Activated CD8-positive, alpha-beta T cell treated with anti-CD3 and anti-CD28 coated beads for 36 hours (primary cell): Measurements from ENCODE around the gene TFCP2L1. TPM values are rescaled to one million over a fixed set of nuclear protein-coding genes. Genes with fewer than 3 reads are reported as not detected.

Experiments
- ATAC-seq: fragments of 200-7000 bp; cut with Tn5 transposase; one replicate; pipeline ENCODE4 v1.10.0; 2021; ENCODE audit warnings: mild to moderate bottlenecking, moderate library complexity
- CTCF ChIA-PET: fragments of 350-600 bp; sonication (Branson Sonifier 250); formaldehyde crosslinking; loops from one replicate; lab custom pipeline; 2021; ENCODE audit warnings: antibody characterized with exemption; lab: Charles Lee
- POLR2A ChIA-PET: fragments of 350-600 bp; sonication (Branson Sonifier 250); formaldehyde crosslinking; loops from one replicate; lab custom pipeline; 2021; ENCODE audit warnings: antibody characterized with exemption; lab: Charles Lee
- DNase-seq: peaks from one replicate; pipeline ENCODE4 v3.0.0-alpha.2; 2020
- H3K27ac Mint-ChIP-seq: one replicate; pipeline ENCODE4 v1.8.0; 2021; ENCODE audit warnings: mild to moderate bottlenecking, mixed read lengths
- H3K27me3 Mint-ChIP-seq: one replicate; pipeline ENCODE4 v1.8.0; 2021; ENCODE audit warnings: mixed read lengths
- H3K36me3 Mint-ChIP-seq: one replicate; pipeline ENCODE4 v1.8.0; 2021; ENCODE audit warnings: low read depth, mixed read lengths
- H3K4me1 Mint-ChIP-seq: one replicate; pipeline ENCODE4 v1.8.0; 2021; ENCODE audit warnings: low read depth, mixed read lengths
- H3K4me3 Mint-ChIP-seq: one replicate; pipeline ENCODE4 v1.8.0; 2021; ENCODE audit warnings: mild to moderate bottlenecking, moderate library complexity, mixed read lengths
- H3K9me3 Mint-ChIP-seq: one replicate; pipeline ENCODE4 v1.8.0; 2021; ENCODE audit warnings: mixed read lengths
- CTCF ChIP-seq: fragments of 200-600 bp; IDR thresholded peaks from one replicate; pipeline ENCODE4 v1.8.0; 2022; ENCODE audit warnings: antibody characterized with exemption, mild to moderate bottlenecking
- intact Hi-C: fragments of 100-400 bp; cut with micrococcal nuclease; formaldehyde crosslinking; loops from one replicate; pipeline ENCODE4 v1.10.0; 2022
- total RNA-seq, 2 experiments: library from RNA; stranded (reverse); gene quantifications; one replicate each; pipeline ENCODE4 v1.2.3, GENCODE V29; 2021

The TFCP2L1 gene
- total RNA-seq, 2 experiments from 2014 or later = 0.04 TPM; not detected in 1

- intact Hi-C loops = no loop called here
- TF ChIP-seq CTCF = no peak
- H3K27ac Mint-ChIP-seq = no peak overlapping the region
- no peak for ATAC-seq
- no peak for DNase-seq
- H3K27me3 Mint-ChIP-seq = peaks cover 5% of the 10 kb centered on the region
- CTCF ChIA-PET = interaction anchor here (1.4 kb wide), 1 partner anchor 16 kb away, joined by 3 read pairs; no protein-coding TSS in a partner anchor
- H3K9me3 Mint-ChIP-seq = no peaks in the 10 kb centered on the region
- no peaks in the 10 kb centered on the region for H3K36me3 Mint-ChIP-seq
- H3K4me1 Mint-ChIP-seq = no peaks in the 10 kb centered on the region
- no peak overlapping the region for H3K4me3 Mint-ChIP-seq
- POLR2A ChIA-PET = no interaction called here
Measured at GRCh38 chr2:121295911-121296650, 11.1 kb upstream of the TFCP2L1 start.

DNA sequence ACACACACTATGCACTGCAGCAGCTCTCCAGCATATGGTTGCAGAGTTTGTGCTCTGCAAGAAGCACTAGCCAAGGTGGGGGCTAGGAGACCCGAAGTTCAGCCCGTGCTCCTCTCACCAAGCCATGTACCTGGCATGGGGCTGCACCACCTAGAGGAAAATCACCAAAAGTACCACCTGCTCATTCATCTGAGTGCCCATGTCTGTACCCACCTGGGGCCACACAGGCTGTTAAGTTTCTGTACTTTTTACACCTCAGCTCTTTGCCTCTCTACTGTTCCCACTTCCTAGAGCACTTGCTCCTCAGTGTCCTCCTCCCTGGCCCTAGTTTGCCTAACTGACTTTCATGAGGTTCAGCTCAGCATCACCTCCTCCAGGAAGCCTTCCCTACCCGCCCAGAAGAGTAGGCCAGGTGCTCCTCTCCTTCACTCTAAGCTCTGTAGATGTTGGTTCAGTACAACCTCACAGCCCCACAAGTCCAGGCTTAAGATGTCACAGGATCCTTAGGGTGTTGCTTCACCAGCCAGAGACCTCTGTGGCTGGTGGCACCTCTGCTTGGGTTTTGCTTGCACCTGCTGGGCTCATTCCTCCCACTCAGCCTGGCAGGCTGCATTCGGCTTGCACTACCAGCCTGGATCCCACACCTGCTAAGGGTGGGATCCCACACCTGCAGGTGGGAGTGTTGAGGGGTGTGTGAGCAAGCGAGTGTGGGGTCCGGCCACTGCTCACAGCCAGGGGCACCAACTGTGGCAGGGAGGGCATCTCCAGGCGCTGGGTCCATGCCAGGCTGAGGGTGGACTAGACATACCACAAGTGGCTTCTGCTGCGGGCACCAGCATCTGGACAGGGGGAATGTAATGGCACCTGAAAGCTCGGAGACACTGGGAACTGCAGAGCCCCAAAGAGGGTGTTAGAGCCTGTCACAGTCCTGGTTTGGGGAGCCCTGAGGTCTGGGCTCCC is 10.2 kb upstream of the TFCP2L1 start:
- POLR2A ChIA-PET = no interaction called here
- Mint-ChIP-seq H3K9me3 (no peaks in the 10 kb centered on the region), H3K4me1 (no peaks in the 10 kb centered on the region), H3K4me3 (no peak overlapping the region), H3K27me3 (peaks cover 2% of the 10 kb centered on the region), H3K27ac (no peak overlapping the region), H3K36me3 (no peaks in the 10 kb centered on the region)
- no peak for TF ChIP-seq CTCF
- intact Hi-C loops = no loop called here
- ATAC-seq (no peak), DNase-seq (no peak)
- CTCF ChIA-PET = no interaction called here

GRCh38 chr2:121293450-121294325 is 8.7 kb upstream of the TFCP2L1 start:
- Mint-ChIP-seq H3K36me3 (no peaks in the 10 kb centered on the region), H3K9me3 (no peaks in the 10 kb centered on the region), H3K4me3 (no peak overlapping the region), H3K4me1 (no peaks in the 10 kb centered on the region), H3K27ac (no peak overlapping the region), H3K27me3 (no peaks in the 10 kb centered on the region)
- no peak for TF ChIP-seq CTCF
- DNase-seq (no peak), ATAC-seq (no peak)
- POLR2A ChIA-PET = no interaction called here
- CTCF ChIA-PET = no interaction called here
- intact Hi-C loops = no loop called here

DNA sequence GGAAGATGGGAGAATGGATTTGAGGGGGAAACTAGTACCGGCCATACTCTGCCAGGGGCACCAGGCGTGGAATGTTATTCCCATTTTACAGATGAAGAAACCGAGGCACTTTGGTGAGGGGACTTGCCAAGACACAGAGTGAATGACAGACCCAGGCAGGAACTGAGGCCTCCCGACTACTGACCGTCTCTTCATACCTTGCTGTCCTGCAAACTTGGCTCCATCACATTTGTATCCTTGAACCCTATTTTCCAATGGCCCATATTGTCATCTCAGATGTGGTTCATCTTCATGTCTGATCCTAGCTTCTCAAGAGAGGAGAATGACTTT is 6.2 kb upstream of the TFCP2L1 start:
- no peak for DNase-seq
- Mint-ChIP-seq H3K27me3 (peaks cover 6% of the 10 kb centered on the region), H3K4me3 (no peak overlapping the region), H3K9me3 (no peaks in the 10 kb centered on the region), H3K36me3 (no peaks in the 10 kb centered on the region), H3K4me1 (no peaks in the 10 kb centered on the region), H3K27ac (no peak overlapping the region)
- CTCF ChIA-PET = no interaction called here
- no peak for ATAC-seq
- POLR2A ChIA-PET = no interaction called here
- intact Hi-C loops = no loop called here
- no peak for TF ChIP-seq CTCF
